GM23248 (cell line): ENCODE results near the gene SPTSSA. TPM values are rescaled to one million over a fixed set of nuclear protein-coding genes. Genes with fewer than 3 reads are reported as not detected.

Experiments used
- DNase-seq: peaks from one replicate; pipeline ENCODE4 v3.0.0-alpha.2; 2015
- H2AFZ ChIP-seq: fragments of 200-600 bp; sonication (generic); 2 replicates; pipeline ENCODE4 v1.6.1; 2016; ENCODE audit warnings: antibody characterized with exemption
- H3F3A ChIP-seq: fragments of 200-600 bp; sonication (generic); 2 replicates; pipeline ENCODE4 v1.6.1; 2016; ENCODE audit warnings: mild to moderate bottlenecking, antibody characterized with exemption, mixed run types; ENCODE audit not compliant: insufficient read depth
- H3K27ac ChIP-seq: fragments of 200-600 bp; sonication (generic); 2 replicates; pipeline ENCODE4 v1.5.1; 2016; ENCODE audit warnings: mild to moderate bottlenecking
- H3K27me3 ChIP-seq: fragments of 200-600 bp; sonication (generic); replicated peaks from 2 replicates; pipeline ENCODE4 v1.6.1; 2016; ENCODE audit warnings: mild to moderate bottlenecking; ENCODE audit not compliant: insufficient read depth
- H3K36me3 ChIP-seq: fragments of 200-600 bp; sonication (generic); 2 replicates; pipeline ENCODE4 v1.6.1; 2016; ENCODE audit warnings: low read depth, mild to moderate bottlenecking
- H3K4me1 ChIP-seq: fragments of 200-600 bp; sonication (generic); 2 replicates; pipeline ENCODE4 v1.6.1; 2016; ENCODE audit warnings: mild to moderate bottlenecking; ENCODE audit not compliant: insufficient read depth
- H3K4me2 ChIP-seq: fragments of 200-600 bp; sonication (generic); one replicate; pipeline ENCODE4 v1.6.1; 2016; ENCODE audit warnings: mild to moderate bottlenecking; ENCODE audit not compliant: unreplicated experiment
- H3K4me3 ChIP-seq: fragments of 200-600 bp; sonication (generic); 2 replicates; pipeline ENCODE4 v1.5.1; 2016; ENCODE audit warnings: mild to moderate bottlenecking
- H3K79me2 ChIP-seq: fragments of 200-600 bp; sonication (generic); 2 replicates; pipeline ENCODE4 v1.6.1; 2016; ENCODE audit warnings: mild to moderate bottlenecking; ENCODE audit not compliant: insufficient read depth
- H3K9ac ChIP-seq: fragments of 200-600 bp; sonication (generic); 2 replicates; pipeline ENCODE4 v1.6.1; 2016; ENCODE audit warnings: mild to moderate bottlenecking
- H3K9me2 ChIP-seq: fragments of 200-600 bp; sonication (generic); 2 replicates; pipeline ENCODE4 v1.6.1; 2016; ENCODE audit warnings: mixed run types, mild to moderate bottlenecking, moderate library complexity; ENCODE audit not compliant: insufficient read depth
- H3K9me3 ChIP-seq: fragments of 200-600 bp; sonication (generic); one replicate; pipeline ENCODE4 v1.6.1; 2017; ENCODE audit warnings: low read depth
- H4K20me1 ChIP-seq: fragments of 200-600 bp; sonication (generic); 2 replicates; pipeline ENCODE4 v1.6.0; 2016; ENCODE audit not compliant: insufficient read depth
- EZH2 ChIP-seq: fragments of 200-600 bp; sonication (generic); IDR thresholded peaks from 2 replicates; pipeline ENCODE4 v1.6.1; 2018; ENCODE audit warnings: antibody characterized with exemption, mild to moderate bottlenecking; ENCODE audit not compliant: insufficient read depth, poor library complexity, severe bottlenecking
- EZH2phosphoT487 ChIP-seq: fragments of 200-600 bp; sonication (generic); IDR thresholded peaks from 2 replicates; pipeline ENCODE4 v1.6.1; 2018; ENCODE audit warnings: antibody characterized with exemption, moderate library complexity, mild to moderate bottlenecking, low read depth; ENCODE audit not compliant: insufficient read depth
- WGBS, 2 experiments: methylation state at CpG; one replicate each; pipeline ENCODE4 v1.1.6; 2015 to 2017; ENCODE audit warnings: low lambda C conversion rate in 2 of 2, low coverage in 1 of 2; ENCODE audit errors: missing lambda C conversion rate in 2 of 2; 5-methylcytosine and 5-hydroxymethylcytosine counted together
- in situ Hi-C: fragments of 300-500 bp; cut with MboI; formaldehyde crosslinking; loops from 2 replicates; pipeline ENCODE4 v1.15.0; 2020
- polyA plus RNA-seq: library from polyadenylated mRNA; unstranded; fragments of >200 nt; fragmentation: Nextera tagmentation; extraction: Ambion mirVana; gene quantifications from 2 replicates; pipeline ENCODE4 v1.2.1, GENCODE V29; 2016
- total RNA-seq: library from RNA; depleted of rRNA; stranded (reverse); fragments of >200 nt; shearing (Covaris generic); gene quantifications from 2 replicates; pipeline ENCODE4 v1.2.3, GENCODE V29; 2014

Gene SPTSSA
- total and polyA plus RNA-seq, 2 experiments from 2014 or later = 13.5 to 19.0 TPM

GRCh38 chr14:34450542-34450915 is 11.5 kb downstream of the SPTSSA start:
- Histone ChIP-seq H3K79me2 (peaks cover 89% of the 10 kb centered on the region), H3K9me3 (no peaks in the 10 kb centered on the region), H2AFZ (no peak overlapping the region), H4K20me1 (0 out of 2 replicates have a peak, but pooled peaks cover 6% of the 10 kb centered on the region), H3K9ac (no peak overlapping the region), H3K36me3 (peaks cover 8% of the 10 kb centered on the region; the same call in 1 of the 2 replicates), H3K27ac (no peak overlapping the region), H3K4me1 (no peaks in the 10 kb centered on the region), H3K27me3 (no peaks in the 10 kb centered on the region), H3K4me2 (no peak overlapping the region), H3K4me3 (no peak overlapping the region), H3F3A (no peaks in the 10 kb centered on the region), H3K9me2 (no peaks in the 10 kb centered on the region)
- TF ChIP-seq EZH2phosphoT487 (no peak), EZH2 (no peak)
- in situ Hi-C loops = no loop called here
- DNase-seq = no peak

- Histone ChIP-seq H2AFZ (no peak overlapping the region), H3K4me3 (no peak overlapping the region), H3K79me2 (peaks cover 83% of the 10 kb centered on the region), H3K36me3 (peaks cover 8% of the 10 kb centered on the region; the same call in 1 of the 2 replicates), H3K9ac (no peak overlapping the region), H3F3A (no peaks in the 10 kb centered on the region), H3K27me3 (no peaks in the 10 kb centered on the region), H3K4me1 (no peaks in the 10 kb centered on the region), H4K20me1 (0 out of 2 replicates have a peak, but pooled peaks cover 6% of the 10 kb centered on the region), H3K9me3 (no peaks in the 10 kb centered on the region), H3K9me2 (no peaks in the 10 kb centered on the region), H3K27ac (no peak overlapping the region), H3K4me2 (no peak overlapping the region)
- no peak for DNase-seq
- TF ChIP-seq EZH2phosphoT487 = no peak
- TF ChIP-seq EZH2 = no peak
- 90 to 95% methylated on average over 6 of the region's 6 CpGs for WGBS, 2 experiments
- in situ Hi-C loops = no loop called here
These were observed 12.1 kb downstream of the SPTSSA start for GRCh38 chr14:34449819-34450541.

GRCh38 chr14:34439090-34439489 is 22.9 kb downstream of the SPTSSA start:
- TF ChIP-seq EZH2phosphoT487 (no peak), EZH2 (no peak)
- Histone ChIP-seq H3K4me3 (no peak overlapping the region), H4K20me1 (no peaks in the 10 kb centered on the region; the same call in 1 of the 2 replicates), H3K79me2 (peaks cover 59% of the 10 kb centered on the region), H3K9me3 (no peaks in the 10 kb centered on the region), H3K4me1 (peaks cover 16% of the 10 kb centered on the region), H3K4me2 (no peak overlapping the region), H3K9me2 (no peaks in the 10 kb centered on the region), H3K27me3 (no peaks in the 10 kb centered on the region), H3K9ac (no peak overlapping the region), H3K27ac (no peak overlapping the region), H3K36me3 (no peaks in the 10 kb centered on the region), H2AFZ (no peak overlapping the region), H3F3A (peaks cover 21% of the 10 kb centered on the region)
- WGBS, 2 experiments = 98% methylated on average over 4 of the region's 4 CpGs
- no peak for DNase-seq
- in situ Hi-C loops = no loop called here

GRCh38 chr14:34438438-34438837 is 23.6 kb downstream of the SPTSSA start:
- WGBS, 2 experiments = 93 to 96% methylated on average over 4 of the region's 4 CpGs
- no peak for DNase-seq
- H3K9me3 ChIP-seq = no peaks in the 10 kb centered on the region
- no peak overlapping the region for H3K4me2 ChIP-seq
- H3K36me3 ChIP-seq = no peaks in the 10 kb centered on the region
- peaks cover 16% of the 10 kb centered on the region for H3K4me1 ChIP-seq
- no peaks in the 10 kb centered on the region; the same call in 1 of the 2 replicates for H4K20me1 ChIP-seq
- no peak overlapping the region for H3K9ac ChIP-seq
- no peaks in the 10 kb centered on the region for H3K9me2 ChIP-seq
- no peak overlapping the region for H3K27ac ChIP-seq
- H3K27me3 ChIP-seq = no peaks in the 10 kb centered on the region
- H3K4me3 ChIP-seq = no peak overlapping the region
- peaks cover 55% of the 10 kb centered on the region for H3K79me2 ChIP-seq
- H3F3A ChIP-seq = peaks cover 21% of the 10 kb centered on the region
- in situ Hi-C loops = no loop called here
- H2AFZ ChIP-seq = no peak overlapping the region
- TF ChIP-seq EZH2phosphoT487 (no peak), EZH2 (no peak)

GRCh38 chr14:34437729-34438080 is 24.3 kb downstream of the SPTSSA start:
- in situ Hi-C loops = no loop called here
- Histone ChIP-seq H3F3A (peaks cover 21% of the 10 kb centered on the region), H2AFZ (no peak overlapping the region), H3K4me3 (no peak overlapping the region), H3K9ac (no peak overlapping the region), H3K36me3 (no peaks in the 10 kb centered on the region), H3K27me3 (no peaks in the 10 kb centered on the region), H3K4me2 (no peak overlapping the region), H3K79me2 (peaks cover 55% of the 10 kb centered on the region), H3K4me1 (peaks cover 16% of the 10 kb centered on the region), H3K9me3 (no peaks in the 10 kb centered on the region), H3K9me2 (no peaks in the 10 kb centered on the region), H3K27ac (no peak overlapping the region), H4K20me1 (no peaks in the 10 kb centered on the region; the same call in 1 of the 2 replicates)
- no peak for TF ChIP-seq EZH2
- no peak for TF ChIP-seq EZH2phosphoT487
- 94 to 95% methylated on average over 3 of the region's 3 CpGs for WGBS, 2 experiments
- DNase-seq = no peak
